Small intestine (tissue), 7 donors: ENCODE results near the gene RECK. TPM values are rescaled to one million over a fixed set of nuclear protein-coding genes. Genes with fewer than 3 reads are reported as not detected.
A peak's percentile ranks its signal among the peaks of the same experiment; 100 is the strongest.

Experiments used
- DNase-seq, 2 donors: peaks; one replicate each; pipeline versions ENCODE4 v3.0.0 to v3.0.0-alpha.2; 2013
- FAIRE-seq: peaks from 2 replicates; lab custom pipeline; 2012; peaks lifted over from hg19 to GRCh38; lab: Jason Lieb, UNC
- H3K27ac ChIP-seq, 3 donors: one replicate each; pipeline ENCODE4 v1.5.1; 2013; ENCODE audit warnings: low read length in 2 of 3, mild to moderate bottlenecking in 2 of 3, control low read depth in 1 of 3, inconsistent platforms in 1 of 3, low read depth in 1 of 3, moderate library complexity in 1 of 3
- H3K27me3 ChIP-seq, 3 donors: one replicate each; pipeline ENCODE4 v1.6.1; 2013; ENCODE audit warnings: low read length in 3 of 3, inconsistent platforms in 1 of 3; ENCODE audit not compliant: control insufficient read depth in 3 of 3, insufficient read depth in 3 of 3
- H3K36me3 ChIP-seq, 3 donors: one replicate each; pipeline ENCODE4 v1.6.1; 2013; ENCODE audit warnings: low read length in 3 of 3, inconsistent platforms in 1 of 3, low read depth in 1 of 3, mild to moderate bottlenecking in 1 of 3, moderate library complexity in 1 of 3; ENCODE audit not compliant: control insufficient read depth in 3 of 3, insufficient read depth in 2 of 3
- H3K4me1 ChIP-seq, 3 donors: one replicate each; pipeline ENCODE4 v1.6.1; 2013; ENCODE audit warnings: low read length in 2 of 3, inconsistent platforms in 1 of 3, low read depth in 1 of 3, mild to moderate bottlenecking in 1 of 3, moderate library complexity in 1 of 3; ENCODE audit not compliant: control insufficient read depth in 3 of 3, insufficient read depth in 2 of 3
- H3K4me3 ChIP-seq, 3 donors: one replicate each; pipeline ENCODE4 v1.5.1; 2013; ENCODE audit warnings: low read length in 3 of 3, control low read depth in 1 of 3, inconsistent platforms in 1 of 3, low read depth in 1 of 3, mild to moderate bottlenecking in 1 of 3, moderate library complexity in 1 of 3
- H3K9me3 ChIP-seq, 2 donors: one replicate each; pipeline ENCODE4 v1.6.1; 2013; ENCODE audit warnings: low read depth in 1 of 2, low read length in 1 of 2; ENCODE audit not compliant: control insufficient read depth in 2 of 2, insufficient read depth in 1 of 2
- WGBS, 3 donors: extraction: QIAGEN DNeasy Blood & Tissue Kit; methylation state at CpG; one replicate each; pipeline ENCODE4 v1.1.7; 2013; 5-methylcytosine and 5-hydroxymethylcytosine counted together
- polyA plus RNA-seq, 4 donors: library from polyadenylated mRNA; stranded (reverse) in 3 of 4; unstranded in 1 of 4; fragments of 200-250 nt in 3 of 4; fragments of 120-200 nt in 1 of 4; gene quantifications; one replicate each; pipeline versions ENCODE4 v1.2.1 to v1.2.3, GENCODE V29; 2013
- donor health status: healthy with polysubstance abuse.
- donor health status: control.
- donor health status: control.
- donor health status: Bipolar disorder and iron deficiency.
- donor health status: healthy.

RECK gene
- polyA plus RNA-seq, 4 donors = 0.81 to 5.0 (median 4.7) TPM; not detected in 1

GRCh38 chr9:36118706-36119105 is 82.0 kb downstream of the RECK start:
- Histone ChIP-seq H3K27ac (no peak overlapping the region), H3K9me3 (no peaks in the 10 kb centered on the region), H3K4me3 (no peak overlapping the region), H3K36me3 (peaks cover 0 to 2% (median 0%) of the 10 kb centered on the region in 3 donors), H3K27me3 (no peaks in the 10 kb centered on the region), H3K4me1 (no peaks in the 10 kb centered on the region)
- WGBS, 3 donors = 91 to 93% (median 91%) methylated on average over 15 of the region's 15 CpGs
- no peak for DNase-seq
- no peak for FAIRE-seq

GRCh38 chr9:36119476-36119875 is 82.8 kb downstream of the RECK start:
- H3K27me3 ChIP-seq = no peaks in the 10 kb centered on the region
- peaks cover 0 to 2% (median 0%) of the 10 kb centered on the region in 3 donors for H3K36me3 ChIP-seq
- H3K9me3 ChIP-seq = no peaks in the 10 kb centered on the region
- H3K4me3 ChIP-seq = no peak overlapping the region
- 76 to 80% (median 79%) methylated on average over 7 of the region's 7 CpGs for WGBS, 3 donors
- no peak overlapping the region for H3K27ac ChIP-seq
- DNase-seq (no peak), FAIRE-seq (no peak)
- no peaks in the 10 kb centered on the region for H3K4me1 ChIP-seq

- Histone ChIP-seq H3K4me3 (no peak overlapping the region), H3K4me1 (peaks cover 0 to 9% (median 3%) of the 10 kb centered on the region in 3 donors), H3K9me3 (no peaks in the 10 kb centered on the region), H3K36me3 (peaks cover 0 to 2% (median 0%) of the 10 kb centered on the region in 3 donors), H3K27me3 (no peaks in the 10 kb centered on the region), H3K27ac (no peak overlapping the region)
- FAIRE-seq (no peak), DNase-seq (no peak)
- 46 to 77% (median 47%) methylated on average over 4 of the region's 4 CpGs for WGBS, 3 donors
These were observed 84.0 kb downstream of the RECK start for GRCh38 chr9:36120705-36121104.

- DNase-seq (no peak), FAIRE-seq (no peak)
- Histone ChIP-seq H3K27ac (no peak overlapping the region), H3K36me3 (peaks cover 0 to 2% (median 0%) of the 10 kb centered on the region in 3 donors), H3K9me3 (no peaks in the 10 kb centered on the region), H3K4me3 (no peak overlapping the region), H3K27me3 (no peaks in the 10 kb centered on the region), H3K4me1 (peaks cover 0 to 22% (median 3%) of the 10 kb centered on the region in 3 donors)
- 91 to 94% (median 93%) methylated on average over 7 of the region's 7 CpGs for WGBS, 3 donors
These were observed 85.3 kb downstream of the RECK start for GRCh38 chr9:36121971-36122370.

DNA sequence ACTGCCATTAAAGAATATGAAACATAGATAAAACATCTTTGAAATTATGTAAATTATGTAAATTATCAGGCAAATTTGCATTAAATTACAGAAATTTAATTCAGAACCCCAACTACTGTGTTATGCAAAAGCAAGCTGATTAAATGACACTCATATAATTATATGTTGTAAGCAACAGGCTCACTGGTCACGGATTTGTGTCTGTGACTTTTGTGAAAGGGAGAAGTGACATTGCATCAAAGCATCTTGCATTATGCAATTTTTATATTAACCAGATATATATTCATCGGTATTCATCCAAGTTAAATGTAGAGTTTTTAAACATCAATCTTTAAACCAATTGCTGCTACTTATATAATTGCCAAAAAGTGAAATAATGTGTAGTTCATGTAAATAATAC is 86.8 kb downstream of the RECK start:
- H3K9me3 ChIP-seq = no peaks in the 10 kb centered on the region
- FAIRE-seq = no peak
- WGBS, 3 donors = 93 to 100% (median 96%) methylated on average over 2 of the region's 2 CpGs
- peaks cover 0 to 2% (median 0%) of the 10 kb centered on the region in 3 donors for H3K36me3 ChIP-seq
- H3K27ac ChIP-seq = no peak overlapping the region
- no peaks in the 10 kb centered on the region for H3K27me3 ChIP-seq
- DNase-seq = no peak
- no peak overlapping the region for H3K4me3 ChIP-seq
- H3K4me1 ChIP-seq = peaks cover 0 to 23% (median 13%) of the 10 kb centered on the region in 3 donors

- no peaks in the 10 kb centered on the region for H3K27me3 ChIP-seq
- FAIRE-seq (no peak), DNase-seq (peak in 1 of 2 donors; percentile 51)
- no peaks in the 10 kb centered on the region for H3K36me3 ChIP-seq
- 66 to 79% (median 69%) methylated on average over 10 of the region's 10 CpGs for WGBS, 3 donors
- no peak overlapping the region for H3K4me3 ChIP-seq
- no peak overlapping the region for H3K27ac ChIP-seq
- H3K9me3 ChIP-seq = no peaks in the 10 kb centered on the region
- peaks cover 0 to 23% (median 13%) of the 10 kb centered on the region in 3 donors for H3K4me1 ChIP-seq
These were observed 88.5 kb downstream of the RECK start for GRCh38 chr9:36125062-36125855.

- Histone ChIP-seq H3K4me1 (peaks cover 0 to 23% (median 13%) of the 10 kb centered on the region in 3 donors), H3K36me3 (no peaks in the 10 kb centered on the region), H3K27ac (peak overlapping the region in 2 of 3 donors; percentile 31 to 38), H3K27me3 (no peaks in the 10 kb centered on the region), H3K9me3 (no peaks in the 10 kb centered on the region), H3K4me3 (no peak overlapping the region)
- DNase-seq (peak; percentile 67 to 76), FAIRE-seq (no peak)
- 38 to 47% (median 40%) methylated on average over 7 of the region's 7 CpGs for WGBS, 3 donors
These were observed 89.5 kb downstream of the RECK start for GRCh38 chr9:36126016-36126730.

GRCh38 chr9:36127652-36128244 is 91.0 kb downstream of the RECK start:
- 67 to 83% (median 74%) methylated on average over 5 of the region's 5 CpGs for WGBS, 3 donors

More at GRCh38 chr9:36127652-36128244, 91.0 kb downstream of the RECK start:
- no peak for FAIRE-seq
- H3K4me1 ChIP-seq = peaks cover 0 to 23% (median 13%) of the 10 kb centered on the region in 3 donors
- DNase-seq = no peak
- peak overlapping the region in 1 of 3 donors; percentile 64 for H3K27ac ChIP-seq
- no peaks in the 10 kb centered on the region for H3K27me3 ChIP-seq
- H3K9me3 ChIP-seq = no peaks in the 10 kb centered on the region
- no peak overlapping the region for H3K4me3 ChIP-seq
- no peaks in the 10 kb centered on the region for H3K36me3 ChIP-seq
